A673 (cell line): ENCODE data around the gene TARBP2.

Experiments used
- CTCF ChIP-seq: fragments of 300-800, 200-600 bp; sonication (generic); conservative IDR thresholded peaks from 2 replicates; pipeline ENCODE4 v1.5.1; 2017; ENCODE audit warnings: low read depth, mild to moderate bottlenecking, antibody characterized with exemption, low read length, moderate library complexity, mixed read lengths
- EZH2 ChIP-seq: fragments of 200-600 bp; sonication (generic); IDR thresholded peaks from 2 replicates; pipeline ENCODE4 v1.6.1; 2017; ENCODE audit warnings: borderline replicate concordance, low read depth, mild to moderate bottlenecking, mixed read lengths, antibody characterized with exemption, low read length; ENCODE audit not compliant: poor library complexity, severe bottlenecking

DNA sequence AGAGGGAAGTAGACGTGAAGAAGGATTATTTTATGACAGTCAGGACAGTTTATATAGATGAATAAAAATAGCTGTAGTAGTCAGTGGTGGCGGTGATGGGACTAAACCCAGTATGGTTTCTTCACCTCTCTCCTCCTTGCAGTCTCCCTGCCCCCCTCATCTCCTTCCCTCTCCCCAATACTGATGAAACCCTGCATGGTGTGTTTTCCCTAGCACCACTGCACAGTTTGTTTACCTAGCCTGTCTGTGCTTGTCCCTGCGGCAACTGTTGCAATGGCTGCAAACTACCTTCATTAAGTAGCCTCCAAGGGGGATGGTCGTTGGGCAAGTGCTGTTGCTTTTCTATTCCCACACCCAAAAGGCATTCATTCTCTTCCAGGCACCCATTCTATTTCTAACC, 34.4 kb upstream of the TARBP2 start:
- TF ChIP-seq EZH2 (no peak), CTCF (no peak)
